Amniotic stem cell (primary cell): ENCODE measurements around the gene ABCG8.

Experiments
- DNase-seq: peaks from one replicate; lab custom pipeline; 2025; lab: John Stamatoyannopoulos, UW

ABCG8 gene

GRCh38 chr2:43924463-43924862 is 85.7 kb downstream of the ABCG8 start:
- DNase-seq = no peak

GRCh38 chr2:43925431-43925830 is 86.7 kb downstream of the ABCG8 start:
- DNase-seq = no peak

- no peak for DNase-seq
These were observed 88.7 kb downstream of the ABCG8 start for GRCh38 chr2:43927442-43927841.

GRCh38 chr2:43931293-43931692 is 92.5 kb downstream of the ABCG8 start:
- DNase-seq = no peak
